NCI-H1436 (cell line): ENCODE results near the gene DNAL1.

Experiments
- DNase-seq: peaks from one replicate; lab custom pipeline; 2025; lab: John Stamatoyannopoulos, UW

Gene DNAL1

DNA sequence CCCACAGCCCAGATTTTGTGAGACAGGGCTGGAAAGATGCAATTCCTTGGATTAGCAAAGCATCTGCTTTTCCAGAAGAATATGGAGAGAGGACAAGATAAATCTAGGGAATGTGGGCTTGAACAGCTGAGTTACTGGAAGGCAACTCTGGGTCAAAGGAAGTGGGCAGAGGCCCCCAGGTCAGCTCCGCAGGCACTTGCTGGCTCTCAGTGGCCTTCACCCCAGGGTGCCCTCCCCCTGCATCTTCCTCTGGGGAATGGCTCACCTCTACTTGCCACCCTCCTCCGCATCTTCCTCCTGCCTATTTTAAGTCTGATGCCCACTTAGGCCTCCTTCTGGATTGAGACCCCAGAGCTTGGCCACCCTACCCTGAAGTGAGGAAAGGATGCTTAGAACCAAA is 79.9 kb downstream of the DNAL1 start:
- DNase-seq, result no peak

DNA sequence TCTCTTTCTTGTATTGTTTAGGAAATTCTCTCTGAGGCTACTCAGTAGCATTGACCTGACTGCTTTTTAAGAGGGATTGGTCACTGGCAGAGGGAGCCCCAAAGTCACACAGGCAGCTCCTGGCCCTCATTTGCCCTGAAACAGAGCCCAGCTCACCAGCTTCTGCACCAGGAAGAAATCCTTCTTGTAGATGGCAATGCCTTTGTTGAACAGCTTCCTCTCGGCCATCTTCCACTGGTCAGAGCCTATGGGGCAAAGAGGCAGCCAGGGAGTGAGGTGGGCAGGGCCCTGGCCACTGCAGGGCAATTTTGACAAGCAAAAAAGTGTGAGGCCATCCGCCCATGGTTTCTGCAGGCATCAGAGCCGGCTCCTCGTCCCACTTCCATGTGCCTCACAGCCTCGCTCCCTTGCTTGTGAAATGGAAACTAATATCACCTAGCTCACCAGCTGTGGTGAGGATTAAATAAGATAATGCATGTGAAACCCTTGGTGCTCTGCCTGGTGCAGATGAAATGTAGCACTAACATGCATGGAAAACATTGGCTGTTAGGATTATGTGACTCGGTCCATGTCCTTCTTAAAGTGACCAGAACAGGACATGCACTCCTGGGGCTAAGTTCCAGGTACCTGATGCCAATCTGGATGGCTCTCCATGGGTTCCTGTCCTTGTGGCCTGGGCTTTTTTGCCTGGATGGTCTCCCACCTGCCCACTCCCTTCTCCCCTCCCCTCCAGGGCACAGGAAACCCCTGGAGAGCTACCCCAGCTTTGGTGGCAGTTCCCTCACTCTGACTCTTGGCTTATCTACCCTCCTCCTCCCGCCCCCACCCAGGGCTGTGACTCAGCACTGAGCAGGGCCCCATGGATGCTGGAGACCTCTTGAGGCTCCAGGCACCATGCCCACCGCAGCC is 80.6 kb downstream of the DNAL1 start:
- DNase-seq, result no peak

DNA sequence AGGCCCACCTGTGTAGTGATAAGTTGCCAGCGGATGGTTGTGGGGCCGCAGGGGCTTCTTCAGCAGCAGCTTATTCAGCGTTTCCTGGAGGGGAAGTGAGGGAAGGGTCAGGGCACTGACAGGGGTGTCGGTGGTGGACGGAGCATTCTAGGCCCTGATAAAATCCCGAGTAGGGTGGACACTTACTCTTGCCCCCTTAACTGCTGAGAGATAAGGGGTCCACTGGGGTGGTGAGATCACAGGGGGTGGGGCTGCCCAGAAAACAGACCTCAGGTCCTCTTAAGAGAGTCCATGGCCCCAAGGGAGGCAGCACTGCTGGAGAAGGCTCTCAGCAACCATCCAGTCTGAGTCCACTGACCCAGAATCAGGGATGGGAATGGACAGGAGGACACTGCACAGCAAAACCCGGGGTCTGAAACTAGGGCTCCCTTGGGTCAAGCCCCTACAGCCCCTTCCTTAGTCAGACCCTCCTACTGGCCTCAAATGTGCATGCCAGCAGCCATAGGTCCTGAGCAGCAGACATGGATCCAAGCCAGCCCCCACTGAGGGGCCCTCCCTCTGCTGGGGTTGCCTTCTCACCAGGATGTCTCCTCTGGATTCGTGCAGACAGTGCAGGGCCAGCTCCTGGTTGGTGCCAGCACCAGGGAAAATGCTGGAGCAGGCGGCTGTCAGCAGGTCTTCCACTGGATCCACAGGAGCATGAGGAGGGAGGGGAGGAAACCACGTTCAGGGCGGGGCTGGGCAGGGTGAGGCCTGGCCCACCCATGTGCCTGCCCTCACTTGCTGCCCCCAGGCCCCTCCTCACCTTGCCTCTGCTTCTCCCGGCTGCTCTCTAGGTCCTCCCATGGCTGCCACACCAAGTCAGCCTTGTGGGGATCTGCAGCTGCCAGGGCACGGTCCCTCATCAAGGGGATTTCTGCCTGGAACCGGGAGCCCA is 81.5 kb downstream of the DNAL1 start:
- no peak for DNase-seq

DNA sequence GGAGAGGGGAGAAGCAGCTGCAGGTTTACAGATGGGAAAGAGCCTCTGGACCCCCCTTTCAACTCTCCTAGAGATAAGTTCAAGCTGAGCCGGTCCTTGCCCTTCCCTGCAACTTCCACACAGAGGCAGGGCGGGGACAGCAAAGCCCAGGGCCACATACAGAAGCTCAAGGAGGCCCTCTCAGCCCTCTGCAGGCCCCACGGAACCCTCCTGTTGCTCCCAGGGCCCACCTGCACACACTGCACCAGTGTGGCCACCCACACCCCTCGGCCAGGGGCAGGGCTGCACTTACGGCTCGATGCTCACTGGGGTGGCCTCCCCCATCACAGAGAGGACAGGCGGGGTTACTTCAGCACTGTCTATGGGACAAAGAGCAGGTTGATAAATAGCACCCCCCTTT is 82.4 kb downstream of the DNAL1 start:
- no peak for DNase-seq

DNA sequence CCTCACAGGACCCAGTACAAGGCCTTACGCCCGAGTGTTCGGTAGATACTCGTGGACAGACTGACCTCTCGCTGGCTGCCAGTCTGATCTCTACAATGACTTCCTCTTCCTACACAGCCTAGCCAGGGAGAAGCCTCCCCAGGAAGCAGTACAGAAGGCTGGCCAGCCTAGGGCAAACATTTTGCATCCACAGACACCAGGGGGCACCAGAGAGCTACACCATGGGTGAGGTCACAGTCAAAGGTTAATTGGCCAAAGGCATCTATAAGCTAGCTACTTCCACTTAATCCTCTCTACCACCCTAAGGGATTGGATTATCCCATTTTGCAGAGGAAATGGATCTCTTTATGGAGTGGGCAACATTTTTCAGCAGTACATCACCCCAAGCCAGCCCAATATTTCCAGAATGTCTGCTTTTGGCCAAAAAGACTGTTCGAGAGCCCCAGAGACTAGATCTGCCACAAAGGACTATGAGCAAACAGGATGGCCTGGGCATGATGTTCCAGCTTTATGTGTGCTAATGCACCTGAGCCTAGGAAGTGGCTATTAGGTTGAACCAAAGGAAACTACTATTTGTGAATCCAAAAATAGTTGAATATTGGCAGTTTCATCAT is 84.0 kb downstream of the DNAL1 start:
- peak; percentile 57 for DNase-seq

DNA sequence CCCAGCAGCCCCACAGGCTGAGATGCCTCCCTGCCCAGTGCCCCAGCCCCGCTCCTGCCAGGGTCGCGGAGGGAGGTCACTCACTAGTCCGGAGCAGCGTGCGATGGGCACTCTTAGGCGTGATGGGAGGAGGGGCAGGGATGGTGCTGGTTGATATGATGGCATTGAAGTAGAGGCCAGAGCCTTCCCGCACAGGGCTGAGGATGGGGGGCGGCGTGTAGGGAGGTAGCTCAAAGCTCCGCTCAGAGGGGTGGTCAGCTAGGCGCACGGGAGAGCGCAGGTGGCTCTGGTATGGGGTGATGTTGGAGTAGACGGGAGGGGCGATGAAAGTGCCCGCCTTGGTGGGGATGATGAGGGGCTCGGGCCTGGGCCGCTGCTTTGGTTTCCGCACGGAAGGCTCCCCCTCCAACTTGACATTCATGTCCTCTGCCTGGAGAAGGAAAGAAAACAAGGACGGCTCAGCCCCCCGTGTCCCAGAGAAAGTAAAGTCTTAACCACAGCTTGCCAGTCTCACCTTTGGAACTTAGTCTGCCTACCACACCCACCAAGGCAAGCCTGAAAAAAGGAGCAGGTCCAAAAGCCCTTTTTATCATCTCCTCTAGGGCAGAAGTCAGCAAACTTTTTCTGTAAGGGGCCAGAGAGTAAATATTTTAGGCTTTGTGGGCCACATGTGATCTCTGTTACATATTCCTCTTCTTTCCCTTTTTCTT is 84.9 kb downstream of the DNAL1 start:
- DNase-seq, result no peak

DNA sequence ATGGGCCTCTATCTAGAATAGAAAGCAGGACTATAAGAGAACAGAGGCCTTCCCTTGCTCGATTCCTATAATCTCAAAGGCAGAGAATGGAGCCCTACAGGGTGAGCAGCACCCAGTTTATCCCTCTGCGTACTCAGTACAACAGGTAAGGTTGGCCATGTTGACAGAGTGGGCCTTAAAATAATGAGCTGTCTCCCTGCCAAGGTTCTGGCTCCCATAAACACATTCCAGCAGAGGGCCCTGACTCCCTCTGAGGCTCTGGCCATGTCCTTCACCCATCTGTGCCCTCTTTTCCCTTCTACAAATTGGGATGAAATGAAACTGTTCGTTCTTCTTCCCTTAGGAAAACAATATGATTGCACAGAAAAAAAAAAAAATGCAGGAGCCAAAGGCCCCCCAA is 86.3 kb downstream of the DNAL1 start:
- DNase-seq, result no peak

DNA sequence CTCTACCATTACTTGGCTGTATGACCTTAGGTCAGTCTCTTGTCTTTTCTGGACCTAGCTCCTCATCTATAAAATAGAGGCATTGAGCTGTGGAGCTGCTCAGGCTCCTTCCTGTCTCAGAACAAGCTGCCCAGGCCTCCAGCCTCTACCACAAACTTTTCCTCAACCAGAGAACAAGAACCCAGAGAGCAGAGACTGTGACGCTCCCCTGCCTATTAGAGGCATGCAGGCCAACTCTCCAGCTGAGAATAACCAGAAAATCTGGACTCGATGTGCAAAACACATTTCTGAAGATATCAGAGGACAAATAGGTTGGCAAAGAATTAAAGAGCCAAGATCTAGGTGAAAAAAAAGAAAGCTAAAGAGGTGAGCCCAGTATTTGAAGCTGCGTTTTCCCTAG is 87.2 kb downstream of the DNAL1 start:
- no peak for DNase-seq

DNA sequence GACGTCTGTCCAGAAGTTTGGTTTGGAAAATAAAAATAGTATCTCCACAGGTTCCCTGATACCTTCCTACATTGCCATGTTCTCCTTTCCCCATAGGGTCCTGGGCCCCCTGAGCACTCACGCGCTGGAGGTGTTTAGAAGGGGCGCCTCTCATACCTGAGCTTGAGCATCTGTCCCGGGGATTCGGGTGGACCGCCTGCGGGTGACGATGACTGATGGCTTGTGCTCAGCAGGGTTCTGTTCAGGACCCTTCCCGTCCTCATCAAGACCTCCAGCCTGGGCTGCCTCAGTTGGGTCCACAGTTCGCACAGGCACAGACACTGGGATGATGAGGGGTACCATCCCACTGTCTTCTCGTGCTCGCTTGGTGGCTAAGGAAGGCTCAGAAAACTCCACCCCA is 92.1 kb downstream of the DNAL1 start:
- no peak for DNase-seq

DNA sequence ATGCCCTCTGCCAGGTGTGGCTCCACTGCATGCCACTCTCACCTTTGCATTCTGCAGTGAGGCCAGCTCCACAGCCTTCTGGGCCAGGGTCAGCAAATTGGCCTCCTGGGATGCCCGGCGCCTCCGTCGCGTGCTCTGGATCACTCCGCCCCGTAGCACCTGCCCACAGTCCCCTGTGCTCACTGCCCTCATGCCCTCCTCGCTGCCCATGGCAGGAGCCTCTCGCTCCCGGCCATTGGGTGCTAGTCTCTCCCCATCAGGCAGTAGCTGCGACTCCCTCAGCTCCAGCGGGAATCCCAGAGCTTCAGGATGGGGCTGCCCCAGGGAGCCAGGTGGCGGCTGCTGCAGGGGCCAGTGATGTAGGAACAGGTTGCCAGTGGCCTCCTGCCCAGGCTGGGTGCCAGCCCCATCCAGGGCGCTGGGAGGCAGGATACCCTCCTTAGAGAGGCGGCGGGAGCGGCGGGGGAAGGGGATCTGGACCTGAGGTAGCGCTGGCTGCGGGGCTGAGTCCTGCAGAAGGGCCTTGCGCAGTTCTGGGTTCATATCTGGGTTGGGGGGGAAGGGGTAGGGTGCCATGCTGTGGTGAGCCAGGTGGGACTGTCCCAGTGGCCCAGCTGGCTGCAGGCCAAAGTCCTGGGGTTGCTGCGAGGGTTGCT is 93.9 kb downstream of the DNAL1 start:
- DNase-seq, result no peak

DNA sequence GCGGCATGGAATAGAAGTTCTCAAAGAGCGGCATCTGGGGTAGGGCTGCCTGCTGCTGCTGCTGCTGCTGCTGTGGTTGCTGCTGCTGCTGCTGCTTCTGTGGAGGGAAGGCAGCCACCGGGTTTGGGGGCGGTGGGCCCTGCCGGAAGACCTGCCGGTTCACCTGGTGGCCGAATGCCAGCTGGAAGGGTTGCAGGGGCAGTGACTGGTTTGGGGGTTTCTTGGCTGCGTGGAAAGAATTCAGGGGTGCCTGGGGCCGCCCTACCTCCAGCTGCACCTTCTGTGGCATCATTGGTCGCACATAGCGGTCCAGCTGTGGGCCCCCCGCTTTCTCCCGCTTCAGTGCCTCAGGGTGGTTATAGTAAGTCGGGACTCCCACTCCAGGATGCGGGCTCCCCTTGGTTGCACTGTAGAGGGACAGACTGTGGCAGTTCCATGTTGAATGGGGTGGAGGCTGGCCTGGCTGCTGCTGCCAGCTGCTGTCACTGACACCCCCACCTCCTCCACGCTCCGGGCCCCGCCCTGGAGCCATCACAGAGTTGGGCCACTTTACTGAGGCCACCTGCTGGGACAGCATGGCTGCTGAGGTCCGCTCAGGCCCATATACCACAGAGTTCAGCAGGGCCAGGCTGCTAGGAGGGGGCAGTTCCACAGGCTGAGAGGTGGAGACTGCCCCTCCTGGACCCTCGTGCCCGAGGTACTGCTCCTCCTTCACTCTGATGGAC is 94.5 kb downstream of the DNAL1 start:
- no peak for DNase-seq

DNA sequence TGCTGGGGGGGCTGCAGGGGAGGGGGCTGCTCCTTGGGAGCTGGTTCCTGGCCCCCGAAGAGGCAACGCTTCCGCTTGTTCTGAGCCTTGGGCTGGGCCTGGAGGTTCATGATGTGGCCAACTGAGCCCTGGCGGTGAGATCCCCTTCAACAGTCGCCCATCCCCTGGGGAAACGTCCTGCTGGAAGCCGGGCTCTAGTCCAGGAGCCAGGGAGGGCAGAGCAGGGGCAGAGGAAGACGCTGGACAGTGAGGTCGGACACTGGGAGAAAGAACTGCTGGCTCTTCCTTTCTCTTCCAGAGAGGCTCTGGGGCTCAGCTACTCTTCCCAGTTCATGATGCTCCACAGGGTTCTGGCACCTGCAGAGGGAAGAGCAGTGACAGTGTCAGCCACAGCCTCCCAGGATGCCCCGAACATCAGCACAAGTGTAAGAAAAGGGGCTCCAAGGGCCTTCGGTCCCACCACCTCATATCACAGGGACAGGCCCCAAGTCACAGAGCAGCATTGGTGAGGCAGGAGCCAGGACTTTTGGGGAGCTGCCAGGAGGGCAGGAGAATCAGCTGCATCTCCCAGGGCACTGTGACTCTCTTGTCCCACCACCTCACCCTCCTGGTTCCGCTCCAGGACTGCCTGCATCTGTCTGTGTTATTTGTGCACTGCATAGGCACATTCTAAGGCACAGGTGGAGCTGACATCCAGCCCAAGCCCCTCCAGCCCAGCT is 95.3 kb downstream of the DNAL1 start:
- no peak for DNase-seq

DNA sequence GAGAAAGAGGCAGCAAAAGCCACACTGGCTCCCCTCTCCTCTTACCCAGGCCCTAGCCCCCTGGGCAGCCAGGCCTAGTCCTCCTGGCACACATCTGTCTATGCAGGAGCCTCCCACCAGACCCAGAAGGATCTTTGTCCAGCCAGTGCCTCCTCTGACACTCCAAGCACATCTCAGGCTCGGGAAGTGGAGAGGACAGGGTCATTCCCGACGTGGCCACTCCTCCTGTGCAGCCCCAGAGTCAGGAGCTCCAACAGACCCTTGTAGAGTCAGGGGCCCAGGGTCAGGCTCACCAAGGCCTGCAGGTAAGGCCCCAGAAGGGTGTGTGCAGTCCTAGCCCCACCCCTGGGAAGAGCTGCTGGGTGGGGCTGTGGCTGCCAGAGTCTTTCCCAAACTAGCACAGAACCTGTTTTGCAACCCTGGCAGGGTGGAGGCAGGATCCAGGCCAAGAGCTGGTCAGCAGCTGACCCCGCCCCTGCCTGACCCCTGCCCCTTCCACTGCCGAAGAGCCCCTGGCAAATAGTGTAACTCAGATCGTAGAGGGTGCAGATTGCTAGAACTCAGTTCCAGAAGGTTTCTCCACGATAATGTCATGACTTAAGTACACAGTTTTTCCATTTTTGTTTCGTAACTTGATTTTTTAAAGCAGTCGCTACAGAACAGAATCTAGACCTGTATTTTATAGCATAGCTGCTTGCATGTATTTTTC is 96.0 kb downstream of the DNAL1 start:
- DNase-seq, result no peak

DNA sequence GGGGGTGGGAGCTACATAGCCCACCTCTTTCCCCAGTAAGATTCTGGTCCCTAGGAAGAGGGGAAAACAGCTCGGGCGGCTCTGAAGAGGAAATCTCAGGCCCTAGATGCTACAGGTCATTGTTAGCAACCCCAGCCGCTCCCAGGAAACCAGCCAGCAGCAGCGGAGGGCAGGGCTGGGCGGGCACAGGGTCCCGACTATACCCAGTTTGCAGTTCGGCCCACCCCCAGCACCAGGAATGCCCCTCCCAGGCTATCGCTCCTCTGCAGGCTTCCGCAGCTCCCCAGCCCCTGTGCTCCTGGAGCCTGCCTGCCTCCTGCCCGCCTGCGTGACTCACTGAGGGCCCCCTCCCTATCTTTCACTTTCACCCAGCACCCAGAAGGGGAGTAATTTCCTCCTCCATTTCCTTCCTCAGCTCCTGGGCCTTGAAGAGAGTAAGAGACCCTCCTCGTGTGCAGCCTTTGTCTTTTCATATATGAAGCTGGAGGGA is 96.6 kb downstream of the DNAL1 start:
- DNase-seq, result no peak

DNA sequence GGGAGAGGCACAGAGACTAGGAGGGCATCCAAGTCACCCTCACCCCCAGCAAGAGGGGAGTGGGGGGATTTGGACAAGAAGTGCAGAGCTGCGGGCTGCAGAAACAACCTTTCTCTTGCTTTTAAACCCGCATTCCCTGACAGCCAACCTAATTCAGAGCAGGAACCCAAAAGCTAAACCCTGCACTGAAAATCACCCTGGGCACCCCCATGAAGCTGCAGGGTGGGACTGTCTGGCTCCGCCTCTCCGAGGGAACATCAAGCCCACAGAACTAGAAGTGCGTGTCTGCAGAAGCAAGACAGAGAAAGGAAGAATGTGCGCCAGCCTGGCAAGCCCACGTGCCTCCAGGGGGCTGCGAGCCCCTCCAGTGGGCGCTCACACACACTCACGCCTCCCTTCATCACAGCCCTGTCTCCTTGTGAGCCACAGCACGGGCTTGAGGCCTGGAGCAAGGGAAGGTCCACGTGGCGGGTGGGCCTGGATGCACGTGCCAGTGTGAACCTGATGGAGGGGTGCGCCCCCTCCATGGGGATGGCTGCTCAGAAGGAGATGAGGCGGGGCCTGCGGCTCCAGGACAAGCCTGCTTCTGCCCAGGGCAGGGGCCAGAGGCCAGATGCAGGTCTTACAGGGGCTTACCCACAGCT is 97.2 kb downstream of the DNAL1 start:
- no peak for DNase-seq

DNA sequence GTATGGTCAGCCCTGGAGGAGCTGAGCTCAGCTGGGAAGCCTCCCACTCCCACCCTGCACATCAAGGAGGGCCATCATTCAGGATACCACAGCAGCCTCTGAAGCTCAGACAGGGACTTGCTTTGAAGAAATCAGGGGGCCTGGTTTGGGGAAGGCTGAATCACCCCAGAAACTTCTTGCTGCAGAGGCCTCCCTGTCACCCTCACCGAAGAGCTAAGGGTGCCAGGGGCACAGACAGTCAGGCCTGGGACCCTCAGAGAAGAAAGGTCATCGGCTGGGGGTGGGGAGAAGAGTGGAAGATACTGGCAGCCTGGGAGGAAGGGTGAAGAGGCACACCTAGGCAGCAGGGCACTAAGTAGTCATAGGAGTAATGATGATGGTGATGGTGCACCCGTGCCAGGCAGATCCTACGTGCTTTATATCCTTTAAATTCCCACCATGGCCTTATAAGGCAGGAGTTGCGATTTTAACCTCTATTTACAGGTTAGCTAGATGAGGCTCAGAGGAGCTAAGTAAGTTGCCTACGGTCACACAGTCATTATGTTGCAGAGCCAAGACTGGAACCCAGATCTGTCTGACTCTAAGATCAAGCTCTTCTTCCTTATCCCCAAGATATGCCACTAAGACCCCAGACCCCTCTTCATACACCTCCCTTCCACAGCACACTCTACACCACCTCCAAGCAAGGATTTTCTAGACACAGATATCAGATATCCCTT is 97.9 kb downstream of the DNAL1 start:
- DNase-seq, result no peak

DNA sequence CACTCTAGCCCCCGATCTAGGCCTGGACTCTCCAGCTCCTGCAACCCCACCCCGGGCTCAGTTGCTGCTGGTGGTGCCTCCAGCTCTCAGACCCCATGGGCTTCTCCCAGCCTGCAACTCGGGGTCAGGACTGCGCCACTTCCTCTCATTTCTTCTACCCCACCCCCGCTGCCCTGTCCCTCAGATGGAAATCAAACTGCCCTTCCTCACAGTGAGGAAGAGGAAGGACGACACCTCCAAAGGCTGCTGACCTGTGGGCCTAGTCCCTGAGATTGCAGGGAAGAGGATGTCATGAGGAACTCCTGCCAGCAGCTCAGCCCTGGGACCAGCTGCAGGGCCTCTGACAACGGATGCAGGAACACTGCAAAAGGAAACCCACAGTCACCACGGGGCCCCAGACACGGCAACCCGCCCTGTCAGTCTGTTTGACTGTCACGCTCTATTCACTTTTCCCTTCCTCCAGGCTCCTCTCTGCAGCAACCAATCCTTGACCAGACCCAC is 98.7 kb downstream of the DNAL1 start:
- DNase-seq, result no peak
